Fibroblast of villous mesenchyme (primary cell): ENCODE results near the gene PIAS1. TPM values are rescaled to one million over a fixed set of nuclear protein-coding genes. Genes with fewer than 3 reads are reported as not detected.
A peak's percentile ranks its signal among the peaks of the same experiment; 100 is the strongest.
"Not testable (repeated sequence)": the region's sequence is repeated elsewhere in the genome, so short reads cannot be mapped to it uniquely, and the experiment has no call there.

Experiments
- DNase-seq: peaks from one replicate; pipeline ENCODE4 v3.0.0-alpha.2; 2010; ENCODE audit warnings: low read depth
- H3K4me3 ChIP-seq: 2 replicates; pipeline ENCODE4 v1.5.1; 2011; ENCODE audit warnings: low read depth, mild to moderate bottlenecking, low read length
- total RNA-seq: library from RNA; depleted of rRNA; stranded (reverse); fragments of >200 nt; gene quantifications from 2 replicates; pipeline ENCODE4 v1.2.3, GENCODE V29; 2012
- TF ChIP-seq, protein P1 (sequence below): IDR thresholded peaks from 2 replicates; pipeline ENCODE4 v1.5.1; 2012; ENCODE audit warnings: low read depth, mild to moderate bottlenecking, low read length; ENCODE audit not compliant: insufficient read depth

PIAS1 gene
- total RNA-seq, 1 donor: 28.9 TPM

GRCh38 chr15:68224108-68224507 is 170.0 kb downstream of the PIAS1 start:
- TF ChIP-seq, protein P1, sequence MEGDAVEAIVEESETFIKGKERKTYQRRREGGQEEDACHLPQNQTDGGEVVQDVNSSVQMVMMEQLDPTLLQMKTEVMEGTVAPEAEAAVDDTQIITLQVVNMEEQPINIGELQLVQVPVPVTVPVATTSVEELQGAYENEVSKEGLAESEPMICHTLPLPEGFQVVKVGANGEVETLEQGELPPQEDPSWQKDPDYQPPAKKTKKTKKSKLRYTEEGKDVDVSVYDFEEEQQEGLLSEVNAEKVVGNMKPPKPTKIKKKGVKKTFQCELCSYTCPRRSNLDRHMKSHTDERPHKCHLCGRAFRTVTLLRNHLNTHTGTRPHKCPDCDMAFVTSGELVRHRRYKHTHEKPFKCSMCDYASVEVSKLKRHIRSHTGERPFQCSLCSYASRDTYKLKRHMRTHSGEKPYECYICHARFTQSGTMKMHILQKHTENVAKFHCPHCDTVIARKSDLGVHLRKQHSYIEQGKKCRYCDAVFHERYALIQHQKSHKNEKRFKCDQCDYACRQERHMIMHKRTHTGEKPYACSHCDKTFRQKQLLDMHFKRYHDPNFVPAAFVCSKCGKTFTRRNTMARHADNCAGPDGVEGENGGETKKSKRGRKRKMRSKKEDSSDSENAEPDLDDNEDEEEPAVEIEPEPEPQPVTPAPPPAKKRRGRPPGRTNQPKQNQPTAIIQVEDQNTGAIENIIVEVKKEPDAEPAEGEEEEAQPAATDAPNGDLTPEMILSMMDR: no peak
- no peak for DNase-seq
- no peak overlapping the region for H3K4me3 ChIP-seq

DNA sequence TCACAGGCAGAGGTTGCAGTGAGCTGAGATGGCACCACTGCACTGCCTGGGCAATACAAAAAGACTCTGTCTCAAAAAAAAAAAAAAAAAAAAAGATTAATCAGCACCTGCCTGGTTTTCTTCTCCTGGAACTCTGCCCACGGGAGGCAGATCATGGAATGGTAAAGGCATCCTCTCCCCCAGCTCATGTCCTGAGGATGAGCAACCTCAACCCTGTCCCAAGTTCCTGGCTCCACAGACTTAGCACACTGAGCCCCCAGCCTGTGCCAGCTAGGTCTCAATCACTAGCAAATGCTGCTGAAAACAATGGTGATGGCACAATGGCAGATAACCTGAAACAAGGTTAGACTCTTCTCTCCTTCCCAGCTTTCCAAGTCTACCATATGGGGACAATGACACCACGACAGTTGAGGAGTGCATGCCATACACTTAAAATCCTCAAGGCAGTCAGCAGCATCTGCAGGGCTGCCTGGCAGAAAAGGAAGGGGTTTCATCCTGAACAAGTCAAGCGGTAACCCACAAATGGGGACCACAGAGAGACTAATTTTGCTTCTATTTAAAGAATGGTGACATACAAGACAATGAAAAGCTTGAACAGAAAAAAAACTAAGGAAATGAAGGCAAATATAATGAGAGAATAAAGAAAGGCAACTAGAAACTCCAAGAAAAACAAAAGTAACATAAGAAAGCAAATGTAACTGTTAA is 170.6 kb downstream of the PIAS1 start:
- TF ChIP-seq, protein P1: no peak
- H3K4me3 ChIP-seq: no peak overlapping the region
- no peak for DNase-seq

DNA sequence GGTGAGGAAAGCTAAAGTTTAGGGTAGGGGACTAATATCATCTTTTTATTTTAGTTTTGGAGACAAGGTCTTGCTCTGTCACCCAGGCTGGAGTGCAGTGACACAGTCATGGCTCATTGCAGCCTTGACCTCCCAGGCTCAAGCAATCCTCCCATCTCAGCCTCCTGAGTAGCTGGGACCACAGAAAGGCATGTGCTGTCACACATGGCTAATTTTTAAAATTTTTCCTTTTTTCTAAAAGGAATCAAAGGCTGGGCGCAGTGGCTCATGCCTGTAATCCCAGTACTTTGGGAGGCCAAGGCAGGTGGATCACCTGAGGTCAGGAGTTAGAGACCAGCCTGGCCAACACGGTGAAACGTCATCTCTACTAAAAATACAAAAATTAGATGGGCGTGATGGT is 171.3 kb downstream of the PIAS1 start:
- not testable (repeated sequence) for DNase-seq, H3K4me3 ChIP-seq

GRCh38 chr15:68227643-68228142 is 173.6 kb downstream of the PIAS1 start:
- TF ChIP-seq, protein P1: no peak
- no peak for DNase-seq
- peak overlapping the region; percentile 81 for H3K4me3 ChIP-seq

DNA sequence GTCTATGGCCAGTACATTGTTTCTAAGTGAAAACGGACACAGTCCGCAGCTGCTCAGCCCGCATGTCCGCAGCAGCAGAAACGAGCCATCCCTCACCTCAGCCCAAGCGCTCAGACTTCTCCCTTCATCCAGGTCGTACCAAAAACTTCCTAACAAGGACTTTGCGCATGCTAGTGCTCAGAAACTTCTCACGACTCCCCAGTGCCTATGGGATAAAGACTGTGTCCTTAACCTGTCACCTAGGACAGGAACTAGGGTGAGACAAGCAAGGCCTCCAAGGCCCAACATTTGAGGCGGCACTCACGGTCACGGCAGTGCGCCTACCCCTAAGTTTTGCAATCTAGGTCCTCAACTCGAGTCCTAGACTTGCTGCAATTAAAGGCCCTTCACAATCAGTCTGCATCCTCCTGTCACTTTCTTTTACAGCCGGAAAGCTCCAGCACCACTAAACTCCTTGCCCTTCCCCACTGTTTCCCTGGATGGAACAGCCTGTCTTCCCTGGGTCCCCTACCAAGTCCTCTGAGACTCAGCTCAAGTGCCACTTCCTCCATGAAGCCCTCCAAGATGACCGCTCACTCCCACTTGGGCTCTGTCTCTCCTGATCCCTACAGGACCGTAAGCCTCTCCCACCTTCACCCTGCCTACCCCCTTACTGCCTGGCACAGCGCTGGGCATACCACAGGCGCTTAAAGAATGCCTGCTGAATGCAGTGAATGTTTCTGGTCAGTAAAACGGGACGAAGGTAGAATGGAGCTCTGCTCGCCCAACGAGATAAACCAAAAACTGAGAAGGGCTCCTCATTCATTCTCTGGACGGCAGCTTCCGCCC is 174.2 kb downstream of the PIAS1 start:
- TF ChIP-seq, protein P1: no peak
- DNase-seq: peak; percentile 14

DNA sequence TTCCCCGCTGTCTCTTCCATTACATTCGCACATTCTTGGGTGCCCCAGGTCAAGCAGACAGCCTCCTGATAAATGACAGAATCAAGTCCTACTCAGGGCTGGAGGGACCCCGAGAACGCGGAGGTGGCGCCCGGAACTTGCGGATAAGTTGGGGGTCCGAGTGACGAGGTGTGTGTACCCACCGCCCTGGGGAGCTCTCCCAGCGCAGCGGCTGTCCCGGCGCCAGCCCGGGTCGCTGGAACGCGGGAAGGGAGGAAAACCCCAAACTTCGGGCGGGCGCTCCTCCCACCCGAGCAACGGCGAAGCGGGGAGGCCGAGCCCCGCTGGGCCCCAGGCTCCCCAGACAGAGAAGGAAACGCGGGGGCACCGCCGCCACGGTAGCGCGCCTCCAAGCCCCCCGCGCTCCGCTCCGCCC is 174.9 kb downstream of the PIAS1 start:
- peak; percentile 5 for DNase-seq
- peak overlapping the region; percentile 81 for H3K4me3 ChIP-seq
- TF ChIP-seq, protein P1: no peak

More for the DNA sequence above, 174.2 kb downstream of the PIAS1 start:
- H3K4me3 ChIP-seq: peak overlapping the region; percentile 81
